Endothelial cell of umbilical vein (primary cell): ENCODE measurements around the gene MACROD2. TPM values are rescaled to one million over a fixed set of nuclear protein-coding genes. Genes with fewer than 3 reads are reported as not detected.

ENCODE experiments used
- BruUV-seq: library from RNA; stranded (reverse); fragments of 400-500 nt; replicated peaks from 2 replicates; lab custom pipeline; 2021; lab: Mats Ljungman, UMichigan
- CTCF ChIA-PET: fragments of 300-600, 350-600 bp; sonication (Branson Sonifier 250); formaldehyde crosslinking; loops from one replicate; lab custom pipeline; 2021; ENCODE audit warnings: antibody characterized with exemption, inconsistent platforms; lab: Charles Lee
- POLR2A ChIA-PET: fragments of 300-600, 350-600 bp; sonication (Branson Sonifier 250); formaldehyde crosslinking; loops from one replicate; lab custom pipeline; 2021; ENCODE audit warnings: antibody characterized with exemption, inconsistent platforms; lab: Charles Lee
- DNase-seq: peaks from one replicate; pipeline ENCODE4 v3.0.0-alpha.2; 2011; ENCODE audit warnings: low read depth, low spot score
- FAIRE-seq: peaks from 2 replicates; lab custom pipeline; 2011; peaks lifted over from hg19 to GRCh38; lab: Jason Lieb, UNC
- H2AFZ ChIP-seq: 2 replicates; pipeline ENCODE4 v1.6.0; 2012; ENCODE audit warnings: low read depth, low read length, control low read depth, inconsistent platforms
- H3K27ac ChIP-seq: 2 replicates; pipeline ENCODE4 v1.5.1; 2011; ENCODE audit warnings: low read depth, mild to moderate bottlenecking, control low read depth, low read length, moderate library complexity; ENCODE audit not compliant: insufficient read depth
- H3K27me3 ChIP-seq, 2 experiments: 2 replicates each; pipeline versions ENCODE4 v1.6.0 to v1.6.1; 2011; ENCODE audit warnings: low read length in 2 of 2, mixed read lengths in 1 of 2; ENCODE audit not compliant: control insufficient read depth in 2 of 2, insufficient read depth in 2 of 2
- H3K36me3 ChIP-seq, 2 experiments: 2 replicates in 1 of 2; 3 replicates in 1 of 2; pipeline ENCODE4 v1.5.1; 2011; ENCODE audit warnings: low read length in 2 of 2, mild to moderate bottlenecking in 1 of 2, moderate library complexity in 1 of 2; ENCODE audit not compliant: control insufficient read depth in 2 of 2, insufficient read depth in 2 of 2; ENCODE audit errors: extremely low read depth in 1 of 2
- H3K4me1 ChIP-seq: 3 replicates; pipeline ENCODE4 v1.5.1; 2011; ENCODE audit warnings: mild to moderate bottlenecking, low read length; ENCODE audit not compliant: control insufficient read depth, insufficient read depth; ENCODE audit errors: extremely low read depth
- H3K4me2 ChIP-seq: 2 replicates; pipeline ENCODE4 v1.6.1; 2011; ENCODE audit warnings: low read length, control low read depth, mixed read lengths; ENCODE audit not compliant: insufficient read depth
- H3K4me3 ChIP-seq, 3 experiments: fragments of 200-600 bp in 1 of 3; sonication (generic), shearing (Covaris generic) in 1 of 3; replicated peaks in 1 of 3; 2 replicates each; pipeline ENCODE4 v1.5.1; 2011 to 2016; ENCODE audit warnings: control low read depth in 3 of 3, low read length in 3 of 3, mild to moderate bottlenecking in 2 of 3, inconsistent platforms in 1 of 3, low read depth in 1 of 3, moderate library complexity in 1 of 3; ENCODE audit not compliant: insufficient read depth in 1 of 3
- H3K79me2 ChIP-seq: 2 replicates; pipeline ENCODE4 v1.6.0; 2012; ENCODE audit warnings: low read length, inconsistent platforms; ENCODE audit not compliant: control insufficient read depth, insufficient read depth
- H3K9ac ChIP-seq: replicated peaks from 2 replicates; pipeline ENCODE3; 2011; ENCODE audit warnings: low read length, control low read depth; ENCODE audit not compliant: insufficient read depth; ENCODE audit errors: extremely low read depth
- H3K9me1 ChIP-seq: replicated peaks from 3 replicates; pipeline ENCODE4 v1.6.0; 2011; ENCODE audit warnings: mild to moderate bottlenecking, low read length; ENCODE audit not compliant: control insufficient read depth, insufficient read depth; ENCODE audit errors: extremely low read depth
- H3K9me3 ChIP-seq: replicated peaks from 2 replicates; pipeline ENCODE4 v1.5.1; 2012; ENCODE audit warnings: low read length, inconsistent platforms; ENCODE audit not compliant: control insufficient read depth, insufficient read depth
- H4K20me1 ChIP-seq: replicated peaks from 2 replicates; pipeline ENCODE3; 2011; ENCODE audit warnings: mild to moderate bottlenecking, low read length; ENCODE audit not compliant: control insufficient read depth, insufficient read depth; ENCODE audit errors: extremely low read depth
- EZH2 ChIP-seq: IDR thresholded peaks from 2 replicates; pipeline ENCODE4 v1.6.1; 2012; ENCODE audit warnings: borderline replicate concordance, low read depth, mild to moderate bottlenecking, moderate library complexity, low read length, inconsistent platforms; ENCODE audit not compliant: severe bottlenecking
- FOS ChIP-seq: IDR thresholded peaks from 2 replicates; pipeline ENCODE4 v1.6.1; 2011; ENCODE audit warnings: mild to moderate bottlenecking, low read length, moderate library complexity, borderline replicate concordance; ENCODE audit not compliant: insufficient read depth
- GATA2 ChIP-seq: IDR thresholded peaks from 2 replicates; pipeline ENCODE4 v1.7.0; 2011; ENCODE audit warnings: low read depth, mild to moderate bottlenecking, moderate library complexity, mixed read lengths, low read length; ENCODE audit not compliant: insufficient read length, insufficient read depth
- JUN ChIP-seq: IDR thresholded peaks from 2 replicates; pipeline ENCODE4 v1.6.1; 2011; ENCODE audit warnings: borderline replicate concordance, low read depth; ENCODE audit not compliant: insufficient read length, insufficient read depth
- MYC ChIP-seq: IDR thresholded peaks from one replicate; pipeline ENCODE4 v1.6.1; 2011; ENCODE audit warnings: mild to moderate bottlenecking, low read depth, low read length
- POLR2A ChIP-seq: IDR thresholded peaks from 2 replicates; pipeline ENCODE4 v1.6.1; 2012; ENCODE audit warnings: low read depth, mild to moderate bottlenecking, control low read depth, low read length
- POLR2AphosphoS5 ChIP-seq: IDR thresholded peaks from 2 replicates; pipeline ENCODE4 v1.6.1; 2012; ENCODE audit warnings: low read depth, mild to moderate bottlenecking, control low read depth, low read length, moderate library complexity; ENCODE audit not compliant: insufficient read depth
- dilution Hi-C: fragments of 300-500 bp; cut with MboI; formaldehyde crosslinking; loops from one replicate; pipeline ENCODE4 v1.15.0; 2019; ENCODE audit warnings: low sequenced_read_pairs; ENCODE audit not compliant: extremely low pct_ligation_motif_present
- intact Hi-C: fragments of 100-400 bp; cut with micrococcal nuclease; formaldehyde crosslinking; loops from one replicate; pipeline ENCODE4 v1.10.0; 2022
- polyA plus RNA-seq, 4 experiments: library from polyadenylated mRNA; depleted of rRNA in 3 of 4; stranded (reverse) in 3 of 4; unstranded in 1 of 4; fragments of >200 nt; gene quantifications; 2 replicates each; pipeline versions ENCODE4 v1.2.1 to v1.2.3, GENCODE V29; 2011 to 2012; ENCODE audit warnings: missing spikeins in 1 of 4
- total RNA-seq: library from RNA; stranded (reverse); gene quantifications from 2 replicates; pipeline ENCODE4 v1.2.3, GENCODE V29; 2021
- TF ChIP-seq, protein P1 (sequence below), 2 donors: IDR thresholded peaks; 1 replicate in 1 of 2; 2 replicates in 1 of 2; pipeline ENCODE4 v1.5.1; 2011; ENCODE audit warnings: low read length in 2 of 2, mild to moderate bottlenecking in 2 of 2, moderate library complexity in 2 of 2, control low read depth in 1 of 2, inconsistent platforms in 1 of 2, low read depth in 1 of 2; ENCODE audit not compliant: insufficient read depth in 1 of 2; ENCODE audit errors: extremely low read depth in 1 of 2
- TF ChIP-seq, protein P2 (sequence below): IDR thresholded peaks from 2 replicates; pipeline ENCODE4 v1.6.1; 2011; ENCODE audit not compliant: insufficient read depth, insufficient read length

The MACROD2 gene
- total and polyA plus RNA-seq, 2 donors (not counting 3 experiments of a cell fraction or from before 2014, with no cell fraction given): 0.11 to 0.73 TPM

DNA sequence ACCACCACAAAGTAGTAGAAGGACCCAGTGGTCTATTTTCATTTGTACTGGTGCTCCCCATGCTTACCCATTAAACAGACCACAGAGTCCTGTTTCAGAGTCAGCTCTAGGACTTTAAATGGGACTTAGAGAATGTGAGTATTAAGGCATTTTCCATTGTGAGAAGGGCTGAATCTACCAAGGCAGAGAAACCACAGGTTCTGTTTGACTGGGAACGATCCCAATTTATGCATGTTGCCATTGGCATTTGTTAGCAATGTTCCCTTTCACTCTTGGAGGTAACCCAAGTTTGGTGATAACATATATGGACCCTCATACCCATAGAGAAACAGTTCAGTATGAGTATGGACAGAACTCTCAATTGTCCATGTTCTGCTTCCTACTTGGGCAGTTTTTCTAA lies 1905.1 kb downstream of the MACROD2 start:
- Histone ChIP-seq H3K4me2 (no peak overlapping the region), H3K4me3 (no peak overlapping the region), H3K4me1 (no peaks in the 10 kb centered on the region), H2AFZ (no peak overlapping the region), H3K27me3 (no peaks in the 10 kb centered on the region), H3K9me1 (no peaks in the 10 kb centered on the region), H3K27ac (no peak overlapping the region), H3K9me3 (no peaks in the 10 kb centered on the region), H3K36me3 (no peaks in the 10 kb centered on the region), H4K20me1 (no peaks in the 10 kb centered on the region), H3K79me2 (no peaks in the 10 kb centered on the region), H3K9ac (no peak overlapping the region)
- ChIA-PET CTCF (no interaction called here), POLR2A (no interaction called here)
- FAIRE-seq (no peak), DNase-seq (no peak)
- TF ChIP-seq GATA2 (no peak), FOS (no peak), POLR2A (no peak), EZH2 (no peak), POLR2AphosphoS5 (no peak), JUN (no peak), MYC (no peak)
- TF ChIP-seq, protein P1, sequence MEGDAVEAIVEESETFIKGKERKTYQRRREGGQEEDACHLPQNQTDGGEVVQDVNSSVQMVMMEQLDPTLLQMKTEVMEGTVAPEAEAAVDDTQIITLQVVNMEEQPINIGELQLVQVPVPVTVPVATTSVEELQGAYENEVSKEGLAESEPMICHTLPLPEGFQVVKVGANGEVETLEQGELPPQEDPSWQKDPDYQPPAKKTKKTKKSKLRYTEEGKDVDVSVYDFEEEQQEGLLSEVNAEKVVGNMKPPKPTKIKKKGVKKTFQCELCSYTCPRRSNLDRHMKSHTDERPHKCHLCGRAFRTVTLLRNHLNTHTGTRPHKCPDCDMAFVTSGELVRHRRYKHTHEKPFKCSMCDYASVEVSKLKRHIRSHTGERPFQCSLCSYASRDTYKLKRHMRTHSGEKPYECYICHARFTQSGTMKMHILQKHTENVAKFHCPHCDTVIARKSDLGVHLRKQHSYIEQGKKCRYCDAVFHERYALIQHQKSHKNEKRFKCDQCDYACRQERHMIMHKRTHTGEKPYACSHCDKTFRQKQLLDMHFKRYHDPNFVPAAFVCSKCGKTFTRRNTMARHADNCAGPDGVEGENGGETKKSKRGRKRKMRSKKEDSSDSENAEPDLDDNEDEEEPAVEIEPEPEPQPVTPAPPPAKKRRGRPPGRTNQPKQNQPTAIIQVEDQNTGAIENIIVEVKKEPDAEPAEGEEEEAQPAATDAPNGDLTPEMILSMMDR (IDR thresholded peaks at IDR 0.05; ENCODE audit: extremely low read depth in 1 of 2, insufficient read depth in 1 of 2, low read depth in 1 of 2, low read length in 2 of 2): no peak
- TF ChIP-seq, protein P2, sequence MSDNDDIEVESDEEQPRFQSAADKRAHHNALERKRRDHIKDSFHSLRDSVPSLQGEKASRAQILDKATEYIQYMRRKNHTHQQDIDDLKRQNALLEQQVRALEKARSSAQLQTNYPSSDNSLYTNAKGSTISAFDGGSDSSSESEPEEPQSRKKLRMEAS: no peak
- intact Hi-C loops (loop anchor here (5.0 kb wide), 1 partner anchor 523 kb away; no protein-coding TSS in a partner anchor), dilution Hi-C loops (no loop called here)
- no TSS peak for BruUV-seq
